ENCODE results near the gene RNF39. TPM values are rescaled to one million over a fixed set of nuclear protein-coding genes. Genes with fewer than 3 reads are reported as not detected.

RNF39 gene
- total and polyA plus RNA-seq, 2 of the 13 experiments (the other 11 are each of a cell fraction or from before 2014, with no cell fraction given) = 0.13 to 1.8 TPM

DNA sequence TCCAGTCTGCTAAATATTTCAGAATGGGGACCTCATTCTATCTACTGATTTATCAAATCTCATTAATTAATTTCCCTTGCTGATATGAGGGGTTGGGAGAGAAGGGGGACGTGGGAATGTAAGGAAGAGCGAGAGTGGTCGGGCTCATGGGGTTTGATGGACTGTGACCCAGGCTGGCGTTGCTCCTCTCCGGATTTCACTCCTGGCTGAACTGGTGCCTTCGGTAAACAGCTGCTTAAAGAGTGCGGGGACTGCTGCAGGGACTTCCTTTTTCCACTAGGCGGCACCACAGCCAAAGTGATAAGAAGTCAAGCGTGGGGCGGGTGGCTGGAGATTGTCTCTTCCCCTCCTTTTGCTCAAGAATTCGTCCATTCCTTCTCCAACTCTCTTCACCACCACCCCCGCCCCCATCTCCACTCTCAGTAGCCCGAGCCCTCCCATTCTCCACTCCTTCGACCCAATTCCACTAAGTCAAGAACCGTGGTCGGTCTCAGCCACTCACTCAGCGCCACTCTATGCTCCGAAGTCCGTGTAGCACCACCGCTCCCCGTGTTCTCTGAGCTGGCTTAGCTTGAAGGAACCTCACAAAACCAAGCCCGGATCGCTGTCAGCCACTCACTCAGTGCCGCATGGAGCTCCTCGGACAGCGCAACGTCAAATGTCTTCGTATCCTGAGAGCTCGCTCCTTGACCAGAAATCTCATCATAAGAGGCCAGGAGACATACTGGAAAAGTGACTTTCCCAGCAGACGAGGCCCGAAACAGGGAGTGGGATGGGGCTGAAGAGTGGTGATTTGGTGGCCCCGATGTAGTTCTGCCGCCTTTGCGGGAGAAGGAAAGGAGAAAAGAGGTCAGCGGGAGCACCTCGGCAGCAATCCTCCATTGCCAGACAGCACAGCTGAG lies 27.7 kb upstream of the RNF39 start (continued):
- TF ChIP-seq ZNF614 (CRISPR knock-in tag; IDR thresholded peaks at IDR 0.05; ENCODE audit: borderline replicate concordance) (peak; percentile 65; the same call in 1 of the 2 replicates), NR3C1 (CRISPR knock-in tag; IDR thresholded peaks at IDR 0.05) (no peak), SP1 (IDR thresholded peaks at IDR 0.05) (no peak), SP1 (CRISPR knock-in tag; IDR thresholded peaks at IDR 0.05) (no peak), TSC22D2 (CRISPR knock-in tag; IDR thresholded peaks at IDR 0.05; ENCODE audit: borderline replicate concordance) (peak; percentile 48; the same call in 1 of the 2 replicates), ZNF282 (IDR thresholded peaks at IDR 0.05; ENCODE audit: partially characterized antibody) (no peak), ZNF33A (CRISPR knock-in tag; IDR thresholded peaks at IDR 0.05; ENCODE audit: borderline replicate concordance) (no peak), ZKSCAN5 (CRISPR knock-in tag; IDR thresholded peaks at IDR 0.05) (no peak), RBAK (CRISPR knock-in tag; IDR thresholded peaks at IDR 0.05) (no peak), CAMTA2 (CRISPR knock-in tag; IDR thresholded peaks at IDR 0.05; ENCODE audit: borderline replicate concordance) (peak; percentile 34; the same call in 1 of the 2 replicates), SKI (IDR thresholded peaks at IDR 0.05; ENCODE audit: partially characterized antibody) (peak; percentile 24), ZNF17 (CRISPR knock-in tag; IDR thresholded peaks at IDR 0.05) (no peak), ZNF629 (CRISPR knock-in tag; conservative IDR thresholded peaks at IDR 0.05) (no peak), MAFK (conservative IDR thresholded peaks at IDR 0.05 in 1 of 2, IDR thresholded peaks at IDR 0.05 in 1 of 2; ENCODE audit: low read length in 2 of 2) (no peak), CBFB (CRISPR knock-in tag; IDR thresholded peaks at IDR 0.05) (no peak), CHD2 (IDR thresholded peaks at IDR 0.05; ENCODE audit: low read depth, low read length) (no peak), SMC3 (IDR thresholded peaks at IDR 0.05; ENCODE audit: low read length) (peak; percentile 97), CEBPG (CRISPR knock-in tag; IDR thresholded peaks at IDR 0.05) (peak; percentile 21; the same call in 1 of the 2 replicates), ARNT (IDR thresholded peaks at IDR 0.05) (no peak), E2F5 (CRISPR knock-in tag; conservative IDR thresholded peaks at IDR 0.05) (no peak)
- TF ChIP-seq, protein P1, sequence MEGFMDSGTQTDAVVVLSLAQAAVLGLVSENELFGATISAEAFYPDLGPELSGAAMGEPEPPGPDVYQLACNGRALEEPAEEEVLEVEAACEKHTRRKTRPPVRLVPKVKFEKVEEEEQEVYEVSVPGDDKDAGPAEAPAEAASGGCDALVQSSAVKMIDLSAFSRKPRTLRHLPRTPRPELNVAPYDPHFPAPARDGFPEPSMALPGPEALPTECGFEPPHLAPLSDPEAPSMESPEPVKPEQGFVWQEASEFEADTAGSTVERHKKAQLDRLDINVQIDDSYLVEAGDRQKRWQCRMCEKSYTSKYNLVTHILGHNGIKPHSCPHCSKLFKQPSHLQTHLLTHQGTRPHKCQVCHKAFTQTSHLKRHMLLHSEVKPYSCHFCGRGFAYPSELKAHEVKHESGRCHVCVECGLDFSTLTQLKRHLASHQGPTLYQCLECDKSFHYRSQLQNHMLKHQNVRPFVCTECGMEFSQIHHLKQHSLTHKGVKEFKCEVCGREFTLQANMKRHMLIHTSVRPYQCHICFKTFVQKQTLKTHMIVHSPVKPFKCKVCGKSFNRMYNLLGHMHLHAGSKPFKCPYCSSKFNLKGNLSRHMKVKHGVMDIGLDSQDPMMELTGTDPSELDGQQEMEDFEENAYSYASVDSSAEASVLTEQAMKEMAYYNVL (CRISPR knock-in tag; IDR thresholded peaks at IDR 0.05; ENCODE audit: borderline replicate concordance) = no peak
- TF ChIP-seq, protein P2, sequence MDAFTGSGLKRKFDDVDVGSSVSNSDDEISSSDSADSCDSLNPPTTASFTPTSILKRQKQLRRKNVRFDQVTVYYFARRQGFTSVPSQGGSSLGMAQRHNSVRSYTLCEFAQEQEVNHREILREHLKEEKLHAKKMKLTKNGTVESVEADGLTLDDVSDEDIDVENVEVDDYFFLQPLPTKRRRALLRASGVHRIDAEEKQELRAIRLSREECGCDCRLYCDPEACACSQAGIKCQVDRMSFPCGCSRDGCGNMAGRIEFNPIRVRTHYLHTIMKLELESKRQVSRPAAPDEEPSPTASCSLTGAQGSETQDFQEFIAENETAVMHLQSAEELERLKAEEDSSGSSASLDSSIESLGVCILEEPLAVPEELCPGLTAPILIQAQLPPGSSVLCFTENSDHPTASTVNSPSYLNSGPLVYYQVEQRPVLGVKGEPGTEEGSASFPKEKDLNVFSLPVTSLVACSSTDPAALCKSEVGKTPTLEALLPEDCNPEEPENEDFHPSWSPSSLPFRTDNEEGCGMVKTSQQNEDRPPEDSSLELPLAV (CRISPR knock-in tag; conservative IDR thresholded peaks at IDR 0.05; ENCODE audit: low read depth) = no peak
- TF ChIP-seq, protein P3, sequence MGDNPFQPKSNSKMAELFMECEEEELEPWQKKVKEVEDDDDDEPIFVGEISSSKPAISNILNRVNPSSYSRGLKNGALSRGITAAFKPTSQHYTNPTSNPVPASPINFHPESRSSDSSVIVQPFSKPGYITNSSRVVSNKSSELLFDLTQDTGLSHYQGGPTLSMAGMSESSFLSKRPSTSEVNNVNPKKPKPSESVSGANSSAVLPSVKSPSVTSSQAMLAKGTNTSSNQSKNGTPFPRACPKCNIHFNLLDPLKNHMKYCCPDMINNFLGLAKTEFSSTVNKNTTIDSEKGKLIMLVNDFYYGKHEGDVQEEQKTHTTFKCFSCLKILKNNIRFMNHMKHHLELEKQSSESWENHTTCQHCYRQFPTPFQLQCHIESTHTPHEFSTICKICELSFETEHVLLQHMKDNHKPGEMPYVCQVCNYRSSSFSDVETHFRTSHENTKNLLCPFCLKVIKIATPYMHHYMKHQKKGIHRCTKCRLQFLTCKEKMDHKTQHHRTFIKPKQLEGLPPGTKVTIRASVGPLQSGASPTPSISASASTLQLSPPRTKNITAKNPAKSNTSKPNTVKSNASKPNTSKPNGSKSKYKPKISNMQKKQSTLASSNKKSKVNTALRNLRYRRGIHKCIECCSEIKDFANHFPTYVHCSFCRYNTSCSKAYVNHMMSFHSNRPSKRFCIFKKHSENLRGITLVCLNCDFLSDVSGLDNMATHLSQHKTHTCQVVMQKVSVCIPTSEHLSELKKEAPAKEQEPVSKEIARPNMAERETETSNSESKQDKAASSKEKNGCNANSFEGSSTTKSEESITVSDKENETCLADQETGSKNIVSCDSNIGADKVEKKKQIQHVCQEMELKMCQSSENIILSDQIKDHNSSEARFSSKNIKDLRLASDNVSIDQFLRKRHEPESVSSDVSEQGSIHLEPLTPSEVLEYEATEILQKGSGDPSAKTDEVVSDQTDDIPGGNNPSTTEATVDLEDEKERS (CRISPR knock-in tag; IDR thresholded peaks at IDR 0.05) = peak; percentile 79; the same call in 1 of the 2 replicates

Data from HepG2 (cell line).